Endothelial cell (in vitro differentiated cells): ENCODE results near the gene SERPINB12. TPM values are rescaled to one million over a fixed set of nuclear protein-coding genes. Genes with fewer than 3 reads are reported as not detected.

Source experiments
- DNase-seq: peaks from one replicate; pipeline ENCODE4 v3.0.0; 2021; ENCODE audit warnings: low spot score
- H3K27ac Mint-ChIP-seq: one replicate; pipeline ENCODE4 v1.8.0; 2021; ENCODE audit warnings: mixed read lengths, inconsistent platforms; ENCODE audit not compliant: unreplicated experiment
- H3K27me3 Mint-ChIP-seq: one replicate; pipeline ENCODE4 v1.8.0; 2021; ENCODE audit warnings: mild to moderate bottlenecking, moderate library complexity, mixed read lengths, inconsistent platforms; ENCODE audit not compliant: unreplicated experiment
- H3K36me3 Mint-ChIP-seq: one replicate; pipeline ENCODE4 v1.8.0; 2021; ENCODE audit warnings: mild to moderate bottlenecking, low read depth, mixed read lengths, inconsistent platforms; ENCODE audit not compliant: unreplicated experiment
- H3K4me1 Mint-ChIP-seq: one replicate; pipeline ENCODE4 v1.8.0; 2021; ENCODE audit warnings: mild to moderate bottlenecking, mixed read lengths, inconsistent platforms; ENCODE audit not compliant: unreplicated experiment
- H3K4me3 Mint-ChIP-seq: one replicate; pipeline ENCODE4 v1.8.0; 2021; ENCODE audit warnings: mild to moderate bottlenecking, mixed read lengths, inconsistent platforms; ENCODE audit not compliant: unreplicated experiment
- H3K9me3 Mint-ChIP-seq: one replicate; pipeline ENCODE4 v1.8.0; 2021; ENCODE audit warnings: mixed read lengths, inconsistent platforms; ENCODE audit not compliant: unreplicated experiment
- CTCF ChIP-seq: fragments of 200-600 bp; sonication (generic); IDR thresholded peaks from one replicate; pipeline ENCODE4 v1.5.0; 2021; ENCODE audit warnings: antibody characterized with exemption; ENCODE audit not compliant: unreplicated experiment
- total RNA-seq: library from RNA; stranded (reverse); fragmentation: NEBNext Ultra II Directional; extraction: Animal tissue kit (Norgen Biotek cat#: 25700); gene quantifications from one replicate; pipeline ENCODE4 v1.2.1, GENCODE V29; 2021; ENCODE audit not compliant: unreplicated experiment

SERPINB12 gene
- total RNA-seq, 1 donor from 2014 or later: not detected

- Mint-ChIP-seq H3K9me3 (no peaks in the 10 kb centered on the region), H3K4me1 (peaks cover 3% of the 10 kb centered on the region), H3K27me3 (no peaks in the 10 kb centered on the region), H3K36me3 (no peaks in the 10 kb centered on the region), H3K4me3 (no peak overlapping the region), H3K27ac (no peak overlapping the region)
- DNase-seq: no peak
- no peak for TF ChIP-seq CTCF
Measured at GRCh38 chr18:63508596-63508995, 33.6 kb upstream of the SERPINB12 start.

GRCh38 chr18:63511285-63511684 lies 30.9 kb upstream of the SERPINB12 start:
- Mint-ChIP-seq H3K36me3 (no peaks in the 10 kb centered on the region), H3K27ac (no peak overlapping the region), H3K4me3 (no peak overlapping the region), H3K4me1 (peaks cover 3% of the 10 kb centered on the region), H3K27me3 (no peaks in the 10 kb centered on the region), H3K9me3 (no peaks in the 10 kb centered on the region)
- DNase-seq: peak; percentile 65
- TF ChIP-seq CTCF: peak; percentile 54

- no peak overlapping the region for H3K27ac Mint-ChIP-seq
- no peaks in the 10 kb centered on the region for H3K9me3 Mint-ChIP-seq
- no peak for DNase-seq
- no peaks in the 10 kb centered on the region for H3K27me3 Mint-ChIP-seq
- TF ChIP-seq CTCF: no peak
- no peaks in the 10 kb centered on the region for H3K36me3 Mint-ChIP-seq
- peaks cover 3% of the 10 kb centered on the region for H3K4me1 Mint-ChIP-seq
- H3K4me3 Mint-ChIP-seq: no peak overlapping the region
Measured at GRCh38 chr18:63514326-63514725, 27.8 kb upstream of the SERPINB12 start.

GRCh38 chr18:63514888-63515678 lies 27.1 kb upstream of the SERPINB12 start:
- H3K27me3 Mint-ChIP-seq: no peaks in the 10 kb centered on the region
- no peak overlapping the region for H3K27ac Mint-ChIP-seq
- H3K36me3 Mint-ChIP-seq: no peaks in the 10 kb centered on the region
- no peak overlapping the region for H3K4me3 Mint-ChIP-seq
- no peak for DNase-seq
- no peaks in the 10 kb centered on the region for H3K9me3 Mint-ChIP-seq
- peak; percentile 66 for TF ChIP-seq CTCF
- peaks cover 3% of the 10 kb centered on the region for H3K4me1 Mint-ChIP-seq

- no peaks in the 10 kb centered on the region for H3K36me3 Mint-ChIP-seq
- H3K27ac Mint-ChIP-seq: no peak overlapping the region
- peaks cover 3% of the 10 kb centered on the region for H3K4me1 Mint-ChIP-seq
- no peak for TF ChIP-seq CTCF
- DNase-seq: no peak
- no peak overlapping the region for H3K4me3 Mint-ChIP-seq
- H3K9me3 Mint-ChIP-seq: no peaks in the 10 kb centered on the region
- no peaks in the 10 kb centered on the region for H3K27me3 Mint-ChIP-seq
Measured at GRCh38 chr18:63515801-63516200, 26.4 kb upstream of the SERPINB12 start.
